ENCODE measurements around the gene NLGN2. TPM values are rescaled to one million over a fixed set of nuclear protein-coding genes. Genes with fewer than 3 reads are reported as not detected.

Gene NLGN2
- total and polyA plus RNA-seq, 2 of the 8 experiments (the other 6 are each of a cell fraction or from before 2014, with no cell fraction given): 21.2 to 62.8 TPM

- TF ChIP-seq SIX5 (IDR thresholded peaks at IDR 0.05; ENCODE audit: low read depth, low read length): no peak
- no peak for TF ChIP-seq TBP (IDR thresholded peaks at IDR 0.05; ENCODE audit: low read depth, low read length)
Observed at GRCh38 chr17:7408863-7409262, 1.2 kb downstream of the NLGN2 start (continued).
